Measurements from ENCODE around the gene METTL1.
A peak's percentile ranks its signal among the peaks of the same experiment; 100 is the strongest.

METTL1 gene

GRCh38 chr12:57809425-57809824, 37.5 kb upstream of the METTL1 start:
- Histone ChIP-seq H3K9ac (ENCODE audit: low read depth, low read length) (no peak overlapping the region), H3K9me3 (ENCODE audit: control insufficient read depth, insufficient read depth, low read length) (no peaks in the 10 kb centered on the region), H3K36me3 (ENCODE audit: insufficient read depth, low read length) (peaks cover 4% of the 10 kb centered on the region), H3K4me1 (ENCODE audit: insufficient read depth, low read length) (no peaks in the 10 kb centered on the region)

GRCh38 chr12:57808351-57808750, 36.4 kb upstream of the METTL1 start:
- H3K9ac ChIP-seq (ENCODE audit: low read depth, low read length): no peak overlapping the region
- no peaks in the 10 kb centered on the region for H3K4me1 ChIP-seq (ENCODE audit: insufficient read depth, low read length)
- no peaks in the 10 kb centered on the region for H3K9me3 ChIP-seq (ENCODE audit: control insufficient read depth, insufficient read depth, low read length)
- H3K36me3 ChIP-seq (ENCODE audit: insufficient read depth, low read length): peaks cover 4% of the 10 kb centered on the region

- Histone ChIP-seq H3K9ac (ENCODE audit: low read depth, low read length) (no peak overlapping the region), H3K36me3 (ENCODE audit: insufficient read depth, low read length) (peaks cover 4% of the 10 kb centered on the region), H3K4me1 (ENCODE audit: insufficient read depth, low read length) (no peaks in the 10 kb centered on the region), H3K9me3 (ENCODE audit: control insufficient read depth, insufficient read depth, low read length) (no peaks in the 10 kb centered on the region)
Measured at GRCh38 chr12:57807285-57807684, 35.4 kb upstream of the METTL1 start.

GRCh38 chr12:57806677-57807076, 34.8 kb upstream of the METTL1 start:
- Histone ChIP-seq H3K36me3 (ENCODE audit: insufficient read depth, low read length) (peaks cover 4% of the 10 kb centered on the region), H3K9ac (ENCODE audit: low read depth, low read length) (no peak overlapping the region)

GRCh38 chr12:57803319-57803893, 31.5 kb upstream of the METTL1 start:
- no peak overlapping the region for H3K9ac ChIP-seq (ENCODE audit: low read depth, low read length)
- no peaks in the 10 kb centered on the region for H3K9me3 ChIP-seq (ENCODE audit: control insufficient read depth, insufficient read depth, low read length)
- no peaks in the 10 kb centered on the region for H3K4me1 ChIP-seq (ENCODE audit: insufficient read depth, low read length)
- no peaks in the 10 kb centered on the region for H3K36me3 ChIP-seq (ENCODE audit: insufficient read depth, low read length)

More at GRCh38 chr12:57806677-57807076, 34.8 kb upstream of the METTL1 start:
- H3K9me3 ChIP-seq (ENCODE audit: control insufficient read depth, insufficient read depth, low read length): no peaks in the 10 kb centered on the region
- no peaks in the 10 kb centered on the region for H3K4me1 ChIP-seq (ENCODE audit: insufficient read depth, low read length)

- Histone ChIP-seq H3K9me3 (ENCODE audit: control insufficient read depth, insufficient read depth, low read length) (no peaks in the 10 kb centered on the region), H3K9ac (ENCODE audit: low read depth, low read length) (no peak overlapping the region), H3K4me1 (ENCODE audit: insufficient read depth, low read length) (no peaks in the 10 kb centered on the region), H3K36me3 (ENCODE audit: insufficient read depth, low read length) (no peaks in the 10 kb centered on the region)
Measured at GRCh38 chr12:57802607-57803006, 30.7 kb upstream of the METTL1 start.

- H3K9me3 ChIP-seq (ENCODE audit: control insufficient read depth, insufficient read depth, low read length): no peaks in the 10 kb centered on the region
- H3K36me3 ChIP-seq (ENCODE audit: insufficient read depth, low read length): peaks cover 3% of the 10 kb centered on the region; the same call in 1 of the 2 replicates
- no peak overlapping the region for H3K9ac ChIP-seq (ENCODE audit: low read depth, low read length)
- H3K4me1 ChIP-seq (ENCODE audit: insufficient read depth, low read length): no peaks in the 10 kb centered on the region
Measured at GRCh38 chr12:57800965-57801364, 29.1 kb upstream of the METTL1 start.

- Histone ChIP-seq H3K4me1 (ENCODE audit: insufficient read depth, low read length) (no peaks in the 10 kb centered on the region), H3K36me3 (ENCODE audit: insufficient read depth, low read length) (peaks cover 3% of the 10 kb centered on the region; the same call in 1 of the 2 replicates), H3K9ac (ENCODE audit: low read depth, low read length) (no peak overlapping the region), H3K9me3 (ENCODE audit: control insufficient read depth, insufficient read depth, low read length) (no peaks in the 10 kb centered on the region)
Measured at GRCh38 chr12:57797933-57798332, 26.0 kb upstream of the METTL1 start.

GRCh38 chr12:57796996-57797395, 25.1 kb upstream of the METTL1 start:
- Histone ChIP-seq H3K9ac (ENCODE audit: low read depth, low read length) (no peak overlapping the region), H3K9me3 (ENCODE audit: control insufficient read depth, insufficient read depth, low read length) (no peaks in the 10 kb centered on the region), H3K4me1 (ENCODE audit: insufficient read depth, low read length) (no peaks in the 10 kb centered on the region), H3K36me3 (ENCODE audit: insufficient read depth, low read length) (peaks cover 3% of the 10 kb centered on the region; the same call in 1 of the 2 replicates)

GRCh38 chr12:57795354-57795753, 23.4 kb upstream of the METTL1 start:
- Histone ChIP-seq H3K4me1 (ENCODE audit: insufficient read depth, low read length) (no peaks in the 10 kb centered on the region), H3K36me3 (ENCODE audit: insufficient read depth, low read length) (peaks cover 3% of the 10 kb centered on the region; the same call in 1 of the 2 replicates), H3K9me3 (ENCODE audit: control insufficient read depth, insufficient read depth, low read length) (no peaks in the 10 kb centered on the region), H3K9ac (ENCODE audit: low read depth, low read length) (no peak overlapping the region)

GRCh38 chr12:57793920-57794319, 22.0 kb upstream of the METTL1 start:
- H3K9ac ChIP-seq (ENCODE audit: low read depth, low read length): no peak overlapping the region
- H3K36me3 ChIP-seq (ENCODE audit: insufficient read depth, low read length): peaks cover 3% of the 10 kb centered on the region; the same call in 1 of the 2 replicates

GRCh38 chr12:57783861-57784260, 12.0 kb upstream of the METTL1 start:
- H3K4me1 ChIP-seq (ENCODE audit: insufficient read depth, low read length): no peaks in the 10 kb centered on the region
- no peak overlapping the region for H3K9ac ChIP-seq (ENCODE audit: low read depth, low read length)
- no peaks in the 10 kb centered on the region for H3K9me3 ChIP-seq (ENCODE audit: control insufficient read depth, insufficient read depth, low read length)
- H3K36me3 ChIP-seq (ENCODE audit: insufficient read depth, low read length): peaks cover 11% of the 10 kb centered on the region

More at GRCh38 chr12:57793920-57794319, 22.0 kb upstream of the METTL1 start:
- no peaks in the 10 kb centered on the region for H3K4me1 ChIP-seq (ENCODE audit: insufficient read depth, low read length)
- no peaks in the 10 kb centered on the region for H3K9me3 ChIP-seq (ENCODE audit: control insufficient read depth, insufficient read depth, low read length)

- Histone ChIP-seq H3K4me1 (ENCODE audit: insufficient read depth, low read length) (no peaks in the 10 kb centered on the region), H3K36me3 (ENCODE audit: insufficient read depth, low read length) (peaks cover 11% of the 10 kb centered on the region), H3K9ac (ENCODE audit: low read depth, low read length) (peak overlapping the region; percentile 67)
Measured at GRCh38 chr12:57783466-57783801, 11.5 kb upstream of the METTL1 start.

GRCh38 chr12:57782608-57783465, 10.9 kb upstream of the METTL1 start, which contains the start of gene TSFM:
Gene TSFM (plus strand): TSS chr12:57782787. CDS start chr12:57782802, 15 bp downstream.
- H3K9me3 ChIP-seq (ENCODE audit: control insufficient read depth, insufficient read depth, low read length): no peaks in the 10 kb centered on the region
- peaks cover 11% of the 10 kb centered on the region for H3K36me3 ChIP-seq (ENCODE audit: insufficient read depth, low read length)
- peak within 1 kb of the TSS; percentile 67 for H3K9ac ChIP-seq (ENCODE audit: low read depth, low read length)
- H3K4me1 ChIP-seq (ENCODE audit: insufficient read depth, low read length): no peaks in the 10 kb centered on the region

More at GRCh38 chr12:57783466-57783801, 11.5 kb upstream of the METTL1 start:
- no peaks in the 10 kb centered on the region for H3K9me3 ChIP-seq (ENCODE audit: control insufficient read depth, insufficient read depth, low read length)

GRCh38 chr12:57782243-57782607, 10.3 kb upstream of the METTL1 start:
- H3K9ac ChIP-seq (ENCODE audit: low read depth, low read length): no peak overlapping the region

More at GRCh38 chr12:57782243-57782607, 10.3 kb upstream of the METTL1 start:
- Histone ChIP-seq H3K4me1 (ENCODE audit: insufficient read depth, low read length) (no peaks in the 10 kb centered on the region), H3K9me3 (ENCODE audit: control insufficient read depth, insufficient read depth, low read length) (no peaks in the 10 kb centered on the region), H3K36me3 (ENCODE audit: insufficient read depth, low read length) (peaks cover 11% of the 10 kb centered on the region)
